OCI-LY1 (cell line): ENCODE measurements around the gene UNC5B.

ENCODE experiments used
- H2AFZ ChIP-seq: fragments of 200-600 bp; sonication (generic), shearing (Covaris generic); 2 replicates; pipeline ENCODE4 v1.6.0; 2014; ENCODE audit warnings: antibody characterized with exemption, mild to moderate bottlenecking, low read length
- H3F3A ChIP-seq: fragments of 200-600 bp; sonication (generic), shearing (Covaris generic); 2 replicates; pipeline ENCODE4 v1.6.0; 2014; ENCODE audit warnings: mild to moderate bottlenecking, antibody characterized with exemption, low read length, moderate library complexity; ENCODE audit not compliant: insufficient read depth
- H3K27ac ChIP-seq: fragments of 200-600 bp; sonication (generic); 2 replicates; pipeline ENCODE4 v1.5.1; 2014; ENCODE audit warnings: low read length, mixed run types, mild to moderate bottlenecking, low read depth; ENCODE audit not compliant: poor library complexity, severe bottlenecking
- H3K27me3 ChIP-seq: fragments of 200-600 bp; sonication (generic); 2 replicates; pipeline ENCODE4 v1.6.0; 2014; ENCODE audit warnings: antibody characterized with exemption, mild to moderate bottlenecking, low read length, moderate library complexity; ENCODE audit not compliant: insufficient read depth
- H3K36me3 ChIP-seq: fragments of 200-600 bp; sonication (generic); 2 replicates; pipeline ENCODE4 v1.6.1; 2014; ENCODE audit warnings: mild to moderate bottlenecking, antibody characterized with exemption, low read length, moderate library complexity, mixed read lengths; ENCODE audit not compliant: insufficient read depth
- H3K4me1 ChIP-seq: fragments of 200-600 bp; sonication (generic); 2 replicates; pipeline ENCODE4 v1.5.1; 2014; ENCODE audit warnings: mild to moderate bottlenecking, low read length, moderate library complexity; ENCODE audit not compliant: insufficient read depth, severe bottlenecking
- H3K4me2 ChIP-seq: fragments of 200-600 bp; sonication (generic), shearing (Covaris generic); 2 replicates; pipeline ENCODE4 v1.6.1; 2014; ENCODE audit warnings: low read length
- H3K4me3 ChIP-seq: fragments of 200-600 bp; sonication (generic); 2 replicates; pipeline ENCODE4 v1.5.1; 2014; ENCODE audit warnings: low read length, low read depth, mild to moderate bottlenecking, mixed read lengths; ENCODE audit not compliant: poor library complexity, severe bottlenecking
- H3K79me2 ChIP-seq: fragments of 200-600 bp; shearing (Covaris generic); 2 replicates; pipeline ENCODE4 v1.6.1; 2016; ENCODE audit warnings: mixed run types, low read length, mixed read lengths; ENCODE audit not compliant: insufficient read depth
- H3K9ac ChIP-seq: fragments of 200-600 bp; sonication (generic), shearing (Covaris generic); 2 replicates; pipeline ENCODE4 v1.6.1; 2014; ENCODE audit warnings: mild to moderate bottlenecking, low read length, mixed read lengths
- H3K9me2 ChIP-seq: fragments of 200-600 bp; sonication (generic), shearing (Covaris generic); 2 replicates; pipeline ENCODE4 v1.6.1; 2014; ENCODE audit warnings: low read depth, mild to moderate bottlenecking, low read length, mixed read lengths
- H3K9me3 ChIP-seq: fragments of 200-600 bp; shearing (Covaris generic); 2 replicates; pipeline ENCODE4 v1.6.1; 2014; ENCODE audit warnings: low read length, mixed read lengths
- H4K20me1 ChIP-seq: fragments of 200-600 bp; sonication (generic), shearing (Covaris generic); 2 replicates; pipeline ENCODE4 v1.6.0; 2016; ENCODE audit warnings: mild to moderate bottlenecking, low read length; ENCODE audit not compliant: insufficient read depth
- EZH2 ChIP-seq: fragments of 200-600 bp; sonication (generic), shearing (Covaris generic); IDR thresholded peaks from 2 replicates; pipeline ENCODE4 v1.8.0; 2017; ENCODE audit warnings: borderline replicate concordance, mixed run types, mild to moderate bottlenecking, antibody characterized with exemption, low read length, moderate library complexity, mixed read lengths
- TF ChIP-seq, protein P1 (sequence below): fragments of 200-600 bp; sonication (generic), shearing (Covaris generic); IDR thresholded peaks from 2 replicates; pipeline ENCODE4 v1.5.1; 2017; ENCODE audit warnings: mild to moderate bottlenecking, antibody characterized with exemption, low read length, moderate library complexity, mixed read lengths

The UNC5B gene

DNA sequence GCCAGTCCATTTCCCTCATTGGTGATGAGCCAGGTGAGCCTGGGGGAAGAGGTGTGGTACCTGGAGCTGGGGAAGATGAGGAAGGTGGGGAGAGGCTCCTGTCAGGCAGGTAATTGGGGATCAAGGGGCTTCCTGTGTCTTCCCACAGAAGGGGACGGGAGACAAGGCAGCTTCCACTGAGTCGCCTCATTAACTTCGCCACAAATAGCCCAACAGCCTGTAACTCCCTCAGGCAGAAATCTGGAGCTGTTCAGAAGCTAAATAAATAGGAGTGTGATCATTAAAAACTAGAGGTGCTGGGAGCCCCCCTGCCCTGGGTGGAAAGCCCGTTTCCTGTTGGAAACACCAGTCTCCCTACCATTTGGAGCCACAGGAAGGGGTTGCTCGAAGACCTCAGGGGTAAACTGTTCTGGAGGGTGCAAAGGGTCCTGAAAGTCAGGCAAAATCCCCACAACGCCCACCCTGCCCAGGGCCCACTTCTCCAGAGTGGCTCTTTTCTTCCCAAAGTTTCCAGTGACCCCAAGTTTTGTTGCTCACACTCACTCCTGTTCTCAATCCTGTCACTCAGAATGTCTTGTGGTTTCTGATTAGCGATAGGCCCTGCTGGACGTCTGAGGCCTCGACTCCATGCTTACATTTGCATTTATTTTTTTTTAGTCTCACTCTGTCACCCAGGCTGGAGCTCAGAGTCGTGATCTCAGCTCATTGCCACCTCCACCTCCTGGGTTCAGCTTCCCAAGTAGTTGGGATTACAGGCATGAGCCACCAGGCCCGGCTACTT is 25.7 kb downstream of the UNC5B start:
- TF ChIP-seq, protein P1, sequence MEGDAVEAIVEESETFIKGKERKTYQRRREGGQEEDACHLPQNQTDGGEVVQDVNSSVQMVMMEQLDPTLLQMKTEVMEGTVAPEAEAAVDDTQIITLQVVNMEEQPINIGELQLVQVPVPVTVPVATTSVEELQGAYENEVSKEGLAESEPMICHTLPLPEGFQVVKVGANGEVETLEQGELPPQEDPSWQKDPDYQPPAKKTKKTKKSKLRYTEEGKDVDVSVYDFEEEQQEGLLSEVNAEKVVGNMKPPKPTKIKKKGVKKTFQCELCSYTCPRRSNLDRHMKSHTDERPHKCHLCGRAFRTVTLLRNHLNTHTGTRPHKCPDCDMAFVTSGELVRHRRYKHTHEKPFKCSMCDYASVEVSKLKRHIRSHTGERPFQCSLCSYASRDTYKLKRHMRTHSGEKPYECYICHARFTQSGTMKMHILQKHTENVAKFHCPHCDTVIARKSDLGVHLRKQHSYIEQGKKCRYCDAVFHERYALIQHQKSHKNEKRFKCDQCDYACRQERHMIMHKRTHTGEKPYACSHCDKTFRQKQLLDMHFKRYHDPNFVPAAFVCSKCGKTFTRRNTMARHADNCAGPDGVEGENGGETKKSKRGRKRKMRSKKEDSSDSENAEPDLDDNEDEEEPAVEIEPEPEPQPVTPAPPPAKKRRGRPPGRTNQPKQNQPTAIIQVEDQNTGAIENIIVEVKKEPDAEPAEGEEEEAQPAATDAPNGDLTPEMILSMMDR: no peak
- TF ChIP-seq EZH2: no peak
- Histone ChIP-seq H4K20me1 (no peaks in the 10 kb centered on the region), H3K4me1 (no peaks in the 10 kb centered on the region), H3K9me2 (no peaks in the 10 kb centered on the region), H3K4me3 (no peak overlapping the region), H3K36me3 (no peaks in the 10 kb centered on the region), H3K9me3 (no peaks in the 10 kb centered on the region), H3K9ac (no peak overlapping the region), H2AFZ (no peak overlapping the region), H3F3A (no peaks in the 10 kb centered on the region), H3K27ac (no peak overlapping the region), H3K27me3 (no peaks in the 10 kb centered on the region), H3K79me2 (no peaks in the 10 kb centered on the region), H3K4me2 (no peak overlapping the region)

DNA sequence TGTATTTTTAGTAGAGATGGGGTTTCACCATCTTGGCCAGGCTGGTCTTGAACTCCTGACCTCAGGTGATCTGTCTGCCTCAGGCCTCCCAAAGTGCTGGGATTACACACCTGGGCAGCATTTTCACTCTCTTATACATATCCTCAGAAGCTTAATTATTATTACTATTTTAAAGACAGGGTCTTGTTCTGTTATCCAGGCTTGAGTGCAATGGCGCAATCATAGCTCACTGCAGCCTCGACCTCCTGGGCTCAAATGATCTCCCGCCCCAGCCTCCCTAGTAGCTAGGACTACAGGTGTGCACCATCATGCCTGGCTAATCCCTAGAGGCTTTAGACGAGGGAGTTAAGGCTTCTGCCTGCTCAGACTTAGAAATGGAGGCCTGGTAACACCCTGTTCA is 26.3 kb downstream of the UNC5B start:
- Histone ChIP-seq H4K20me1 (no peaks in the 10 kb centered on the region), H3K9me3 (no peaks in the 10 kb centered on the region), H2AFZ (no peak overlapping the region), H3K27me3 (no peaks in the 10 kb centered on the region), H3K4me1 (no peaks in the 10 kb centered on the region), H3K36me3 (no peaks in the 10 kb centered on the region), H3K4me3 (no peak overlapping the region), H3K9ac (no peak overlapping the region), H3K79me2 (no peaks in the 10 kb centered on the region), H3K27ac (no peak overlapping the region), H3K9me2 (no peaks in the 10 kb centered on the region), H3F3A (no peaks in the 10 kb centered on the region), H3K4me2 (no peak overlapping the region)
- TF ChIP-seq, protein P1: no peak
- TF ChIP-seq EZH2: no peak

DNA sequence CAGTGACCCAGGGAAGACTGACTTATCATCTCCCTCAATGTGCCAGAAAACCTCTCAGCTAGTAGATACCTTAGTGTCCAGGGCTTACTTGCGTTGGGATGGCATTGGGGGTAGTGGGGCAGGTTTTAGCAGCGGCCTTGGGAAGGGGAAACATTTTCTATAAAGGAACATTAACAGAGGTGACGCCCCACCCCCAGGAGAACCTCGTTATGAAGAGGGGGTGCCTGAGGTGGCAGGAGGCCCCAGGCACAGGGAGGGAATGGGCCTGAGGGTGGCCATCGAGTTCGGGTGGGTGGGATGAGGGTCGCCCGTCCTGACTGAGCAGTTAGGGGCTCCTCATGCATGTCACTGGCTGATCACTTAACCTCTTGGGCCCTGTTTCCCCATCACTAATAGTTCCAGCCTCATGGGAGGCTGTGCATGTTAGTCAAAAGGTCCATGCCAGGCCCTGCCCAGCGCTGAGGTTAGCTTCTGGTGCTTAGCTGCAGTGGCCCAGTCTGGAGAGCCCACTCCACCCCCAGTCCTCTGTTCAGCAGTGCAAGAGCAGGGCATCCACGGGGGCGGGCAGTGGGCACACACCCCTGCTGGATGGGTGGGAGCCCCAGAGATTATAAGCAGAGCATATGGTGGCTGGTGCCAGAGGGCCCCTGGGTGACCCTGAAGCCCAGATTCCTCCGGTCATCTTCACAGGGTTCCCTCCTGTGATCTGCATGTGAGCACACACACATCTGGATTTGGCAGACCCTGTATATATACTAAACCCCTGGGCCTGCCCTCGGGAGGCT is 27.0 kb downstream of the UNC5B start:
- Histone ChIP-seq H3K27ac (no peak overlapping the region), H3K4me1 (no peaks in the 10 kb centered on the region), H3K79me2 (no peaks in the 10 kb centered on the region), H3K27me3 (0 out of 2 replicates have a peak, but pooled peaks cover 4% of the 10 kb centered on the region), H3F3A (no peaks in the 10 kb centered on the region), H4K20me1 (no peaks in the 10 kb centered on the region), H3K9me2 (no peaks in the 10 kb centered on the region), H3K4me3 (no peak overlapping the region), H3K36me3 (no peaks in the 10 kb centered on the region), H3K9me3 (no peaks in the 10 kb centered on the region), H2AFZ (no peak overlapping the region), H3K4me2 (no peak overlapping the region), H3K9ac (no peak overlapping the region)
- TF ChIP-seq EZH2: no peak
- TF ChIP-seq, protein P1: no peak
